Suppressor macrophage (primary cell): Measurements from ENCODE around the gene CUEDC2.

Experiments
- DNase-seq, 4 experiments: peaks; one replicate each; pipeline ENCODE4 v3.0.0-alpha.2; 2020 to 2022

The CUEDC2 gene

GRCh38 chr10:102454662-102455487 lies 22.5 kb upstream of the CUEDC2 start:
- DNase-seq = peak in 1 of 4 experiments; percentile 42

DNA sequence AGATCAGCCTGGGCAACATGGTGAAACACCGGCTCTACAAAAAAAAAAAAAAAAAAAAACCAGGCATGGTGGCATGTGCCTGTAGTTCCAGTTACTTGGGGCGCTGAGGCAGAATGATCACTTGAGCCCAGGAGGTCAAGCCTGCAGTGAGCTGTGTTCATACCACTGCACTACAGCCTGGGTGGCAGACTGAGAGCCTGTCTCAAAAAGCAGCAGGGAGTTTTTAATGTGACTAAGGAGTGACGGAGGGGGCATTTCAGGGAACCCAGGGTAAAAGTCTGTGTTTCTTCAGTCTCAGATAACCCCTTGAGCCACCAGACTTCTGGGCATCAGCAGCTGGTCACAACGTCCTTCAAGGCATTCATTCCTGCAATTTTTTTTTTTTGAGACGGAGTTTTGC lies 21.1 kb upstream of the CUEDC2 start:
- peak in 2 of 4 experiments; percentile 43 to 44 for DNase-seq

- DNase-seq = peak; percentile 90 to 96 (median 92)
Observed at GRCh38 chr10:102452672-102453340, 20.4 kb upstream of the CUEDC2 start.

DNA sequence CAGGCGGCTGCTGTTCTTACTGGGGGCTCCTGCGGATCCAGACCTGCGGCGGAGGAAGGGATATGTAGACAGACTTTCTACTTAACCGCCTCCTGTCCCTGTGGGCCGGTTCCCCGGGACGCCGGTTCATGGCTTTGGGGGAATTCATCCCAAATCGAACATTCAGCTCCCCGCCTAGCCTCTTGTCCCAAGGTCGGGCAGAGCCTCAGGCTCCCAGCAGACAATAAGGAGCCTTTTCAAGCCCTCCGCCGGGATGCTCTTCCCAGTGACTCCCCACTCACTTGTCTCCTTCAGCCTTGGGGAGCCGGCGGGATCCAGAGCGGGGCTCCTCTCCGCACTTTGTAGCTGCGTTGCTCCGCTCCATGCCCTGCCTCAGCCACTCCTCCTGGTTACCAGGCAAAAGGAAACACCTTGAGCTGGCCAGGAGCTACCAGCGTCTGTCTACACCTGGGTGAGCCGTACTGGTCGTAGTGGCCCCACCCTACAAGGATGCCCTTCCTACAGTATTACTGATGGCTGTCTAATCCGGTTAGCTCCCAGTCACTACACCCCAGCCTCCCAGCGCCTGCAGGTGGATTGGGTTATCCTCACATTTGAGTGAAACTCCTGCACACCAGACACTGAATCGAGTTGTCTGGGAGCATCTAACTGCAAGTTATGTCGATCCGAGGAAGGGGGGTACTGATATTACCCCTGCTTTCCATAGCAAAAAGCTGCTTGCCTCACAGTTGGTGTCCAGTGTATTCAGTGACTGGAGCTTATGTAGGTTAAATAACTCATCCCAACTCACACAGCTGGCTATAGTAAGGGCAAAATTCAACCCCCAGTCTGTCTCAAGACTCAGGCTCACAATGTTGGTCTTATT lies 19.0 kb upstream of the CUEDC2 start, which contains the start of gene C10orf95:
C10orf95 (minus strand) TSS at position 439 of the 865 bp plus-strand sequence. CDS start 450 bp downstream, outside the sequence.
- peak in 1 of 4 experiments; percentile 34 for DNase-seq

GRCh38 chr10:102450374-102451104 lies 18.2 kb upstream of the CUEDC2 start:
- peak; percentile 91 to 96 (median 94) for DNase-seq

GRCh38 chr10:102450124-102450373 lies 17.7 kb upstream of the CUEDC2 start:
- DNase-seq = no peak

- peak in 3 of 4 experiments; percentile 59 to 72 (median 60) for DNase-seq
Observed at GRCh38 chr10:102449321-102450123, 17.1 kb upstream of the CUEDC2 start.

DNA sequence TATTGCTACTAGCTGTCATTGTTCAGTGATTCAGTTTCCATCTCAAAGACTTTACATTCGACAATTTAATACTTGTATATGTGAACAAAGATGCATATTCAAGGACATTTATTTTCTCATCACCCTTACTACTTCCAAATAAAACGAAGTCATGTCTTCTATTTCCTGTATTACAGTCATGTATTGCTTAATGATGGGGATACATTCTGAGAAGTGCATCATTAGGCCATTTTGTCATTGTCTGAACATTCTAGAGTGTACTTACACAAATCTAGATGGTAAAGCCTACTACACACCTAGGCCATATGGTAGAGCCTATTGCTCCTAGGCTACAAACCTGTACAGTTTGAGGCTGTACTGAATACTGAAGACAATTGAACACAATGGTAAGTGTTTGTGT lies 12.5 kb upstream of the CUEDC2 start:
- DNase-seq = peak in 1 of 4 experiments; percentile 57

DNA sequence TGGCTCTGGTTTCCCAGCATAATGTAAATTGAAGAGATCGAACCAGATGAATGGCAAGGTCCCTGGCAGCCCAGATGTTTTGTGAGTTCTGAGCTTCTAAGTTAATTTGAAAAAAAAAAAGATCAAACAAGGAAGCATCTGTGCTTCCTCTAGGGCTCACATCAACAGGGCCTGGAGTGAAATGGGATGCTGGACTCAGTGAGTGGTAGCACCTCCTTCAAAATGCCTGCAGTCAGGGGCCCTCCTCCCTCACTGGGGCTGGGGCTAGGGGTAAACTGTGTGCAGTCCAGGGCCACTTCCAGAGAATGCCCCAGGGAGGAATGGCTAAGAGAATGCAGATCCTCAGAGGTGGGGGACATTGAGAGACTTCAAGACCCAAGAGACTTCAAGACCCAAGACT lies 6.0 kb upstream of the CUEDC2 start:
- no peak for DNase-seq

DNA sequence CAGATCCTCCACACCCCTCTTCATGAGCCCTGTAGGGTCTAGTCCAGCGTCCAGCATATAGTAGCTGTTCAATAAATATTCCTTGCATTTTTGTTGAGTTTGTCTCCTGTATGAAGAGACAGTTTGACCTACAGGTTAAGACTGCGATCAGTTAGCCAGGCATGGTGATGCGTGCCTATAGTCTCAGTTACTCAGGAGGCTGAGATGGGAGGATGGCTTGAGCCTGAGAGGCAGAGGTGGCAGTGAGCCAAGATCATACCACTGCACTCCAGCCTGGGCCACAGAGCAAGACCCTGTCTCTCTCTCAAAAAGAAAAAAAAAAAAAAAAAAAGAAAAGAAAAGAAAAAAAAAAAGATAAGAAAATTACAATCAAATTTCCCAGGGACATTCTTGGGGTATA lies 5.1 kb upstream of the CUEDC2 start:
- no peak for DNase-seq

- DNase-seq = no peak
Observed at GRCh38 chr10:102436312-102436711, 3.9 kb upstream of the CUEDC2 start.

DNA sequence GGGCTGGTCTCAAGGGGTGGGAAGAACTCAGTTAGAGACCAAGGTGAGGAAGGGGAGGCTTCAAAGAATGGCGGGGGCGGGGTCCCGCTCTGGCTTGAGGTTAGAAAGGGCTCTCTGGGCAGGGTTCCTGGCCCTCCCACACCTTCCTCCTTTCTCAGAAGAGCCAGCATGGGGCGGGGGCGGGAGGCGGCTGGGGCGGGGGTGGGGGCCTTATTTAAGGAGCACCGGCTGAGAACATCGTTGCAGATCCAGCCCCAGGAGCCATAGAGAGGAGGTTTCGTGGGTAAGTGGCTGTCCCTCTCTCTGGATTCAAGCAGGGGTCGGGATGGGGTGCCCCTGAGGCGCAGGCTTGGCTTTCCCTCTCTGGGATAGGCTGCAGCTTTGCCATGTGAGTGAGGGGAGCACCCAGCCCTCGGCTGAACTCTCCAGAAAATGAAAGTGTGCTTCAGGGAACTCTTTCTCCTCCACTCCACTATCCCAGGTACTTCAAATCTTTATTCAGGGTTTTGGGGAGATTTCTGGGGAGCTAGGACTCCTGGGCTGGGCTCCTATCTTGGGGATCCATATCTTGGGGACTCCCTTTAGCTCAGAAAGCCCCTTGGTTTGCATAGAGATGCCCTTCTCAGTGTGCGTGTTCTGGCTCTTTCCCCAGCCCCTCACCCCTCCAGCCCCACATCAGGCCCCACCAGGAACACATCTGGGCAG lies 3.3 kb upstream of the CUEDC2 start:
- DNase-seq = peak in 3 of 4 experiments; percentile 51 to 79 (median 78)

- DNase-seq = no peak
Observed at GRCh38 chr10:102435133-102435497, 2.7 kb upstream of the CUEDC2 start.

- DNase-seq = peak in 3 of 4 experiments; percentile 57 to 66 (median 58)
Observed at GRCh38 chr10:102434394-102435132, 2.2 kb upstream of the CUEDC2 start.

- peak; percentile 47 to 76 (median 75) for DNase-seq
Observed at GRCh38 chr10:102433619-102434046, 1.3 kb upstream of the CUEDC2 start.

GRCh38 chr10:102431452-102432124 lies 786 bp downstream of the CUEDC2 start:
- peak in 1 of 4 experiments; percentile 39 for DNase-seq

DNA sequence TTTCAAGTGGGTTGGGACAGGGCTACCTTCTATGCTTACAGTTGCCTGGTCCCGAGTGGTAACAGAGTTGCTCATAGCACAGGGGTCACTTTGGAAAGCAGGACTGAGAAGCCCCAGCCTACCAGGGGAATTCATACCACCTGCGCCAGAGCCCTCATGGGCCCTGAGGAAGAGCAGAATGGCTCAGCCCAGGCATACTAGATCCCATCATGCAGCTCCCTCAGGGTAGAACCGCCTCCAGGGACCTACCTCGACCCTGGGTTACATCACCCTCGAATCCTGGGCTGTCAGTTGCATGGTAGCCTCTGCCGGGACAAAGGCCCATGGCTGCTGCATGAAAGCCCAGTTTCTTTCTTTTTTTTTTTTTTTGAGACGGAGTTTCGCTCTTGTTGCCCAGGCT lies 2.9 kb downstream of the CUEDC2 start:
- DNase-seq = no peak

GRCh38 chr10:102426803-102427287 lies 5.5 kb downstream of the CUEDC2 start:
- DNase-seq = no peak

GRCh38 chr10:102425444-102425843 lies 6.9 kb downstream of the CUEDC2 start:
- no peak for DNase-seq
